HCT116 (cell line): Measurements from ENCODE around the gene CARD10. TPM values are rescaled to one million over a fixed set of nuclear protein-coding genes. Genes with fewer than 3 reads are reported as not detected.

ENCODE experiments used
- ATAC-seq: fragments of 200-7000 bp; cut with Tn5 transposase; 2 replicates; pipeline ENCODE4 v1.9.1; 2020; ENCODE audit warnings: mild to moderate bottlenecking, moderate library complexity
- BruUV-seq: library from RNA; stranded (reverse); fragments of 400-500 nt; replicated peaks from 2 replicates; lab custom pipeline; 2021; lab: Mats Ljungman, UMichigan
- CTCF ChIA-PET: fragments of 300-600 bp; sonication (Branson Sonifier 250); formaldehyde crosslinking; loops from one replicate; lab custom pipeline; 2021; ENCODE audit warnings: antibody characterized with exemption; lab: Charles Lee
- POLR2A ChIA-PET: fragments of 300-600, 350-600 bp; sonication (Branson Sonifier 250); formaldehyde crosslinking; loops from one replicate; lab custom pipeline; 2021; ENCODE audit warnings: antibody characterized with exemption; lab: Charles Lee
- RAD21 ChIA-PET, 2 experiments: fragments of 300-600 bp; sonication (Branson Sonifier 250); formaldehyde crosslinking; loops; one replicate each; lab custom pipeline; 2023; ENCODE audit warnings: low total read pairs in 2 of 2; ENCODE audit not compliant: uncharacterized antibody in 2 of 2, unreplicated experiment in 2 of 2, low non-redundant PET in 1 of 2; lab: Charles Lee
- DNase-seq: peaks from one replicate; pipeline ENCODE4 v3.0.0-alpha.2; 2010; ENCODE audit warnings: low read depth, low spot score
- H2AFZ ChIP-seq: fragments of 200-600 bp; shearing (Covaris generic), sonication (generic); 2 replicates; pipeline ENCODE4 v1.6.1; 2017; ENCODE audit warnings: low read depth, mixed run types, mixed read lengths, antibody characterized with exemption, low read length; ENCODE audit not compliant: poor library complexity, severe bottlenecking
- H3K27ac ChIP-seq: 2 replicates; pipeline ENCODE4 v1.5.1; 2012; ENCODE audit warnings: low read depth, low read length
- H3K27me3 ChIP-seq: fragments of 200-600 bp; sonication (generic); 2 replicates; pipeline ENCODE4 v1.6.1; 2016; ENCODE audit warnings: mixed run types, low read length, mixed read lengths; ENCODE audit not compliant: insufficient read depth
- H3K36me3 ChIP-seq, 2 experiments: fragments of 200-500 bp in 1 of 2; fragments of 200-600 bp in 1 of 2; sonication (Bioruptor generic) in 1 of 2; sonication (generic) in 1 of 2; 2 replicates each; pipeline versions ENCODE4 v1.5.1 to v1.6.1; 2014 to 2016; ENCODE audit warnings: low read length in 2 of 2, inconsistent platforms in 1 of 2, mixed read lengths in 1 of 2, mixed run types in 1 of 2; ENCODE audit not compliant: insufficient read depth in 2 of 2, control insufficient read depth in 1 of 2
- H3K4me1 ChIP-seq, 2 experiments: fragments of 200-600 bp in 1 of 2; sonication (generic) in 1 of 2; 2 replicates each; pipeline versions ENCODE4 v1.5.1 to v1.6.1; 2012 to 2017; ENCODE audit warnings: low read length in 2 of 2, inconsistent platforms in 1 of 2, mild to moderate bottlenecking in 1 of 2, mixed read lengths in 1 of 2, mixed run types in 1 of 2, moderate library complexity in 1 of 2; ENCODE audit not compliant: insufficient read depth in 2 of 2, control insufficient read depth in 1 of 2
- H3K4me2 ChIP-seq: fragments of 200-600 bp; sonication (generic); 2 replicates; pipeline ENCODE4 v1.6.1; 2017; ENCODE audit warnings: mixed run types, low read length, mixed read lengths
- H3K4me3 ChIP-seq, 2 experiments: fragments of 200-600 bp in 1 of 2; sonication (generic) in 1 of 2; replicated peaks in 1 of 2; 2 replicates each; pipeline ENCODE4 v1.5.1; 2011 to 2016; ENCODE audit warnings: low read length in 2 of 2, control low read depth in 1 of 2, low read depth in 1 of 2, mild to moderate bottlenecking in 1 of 2, mixed read lengths in 1 of 2, mixed run types in 1 of 2
- H3K79me2 ChIP-seq: fragments of 200-600 bp; sonication (generic); 2 replicates; pipeline ENCODE4 v1.6.1; 2017; ENCODE audit warnings: mild to moderate bottlenecking, mixed run types, low read length, moderate library complexity, mixed read lengths; ENCODE audit not compliant: insufficient read depth
- H3K9ac ChIP-seq: fragments of 200-600 bp; sonication (generic); 2 replicates; pipeline ENCODE4 v1.6.1; 2016; ENCODE audit warnings: low read length, mixed read lengths
- H3K9me2 ChIP-seq: fragments of 200-600 bp; sonication (generic), shearing (Covaris generic); 2 replicates; pipeline ENCODE4 v1.6.1; 2017; ENCODE audit warnings: mixed run types, mild to moderate bottlenecking, moderate library complexity; ENCODE audit not compliant: insufficient read depth
- H3K9me3 ChIP-seq, 2 experiments: fragments of 200-500 bp in 1 of 2; fragments of 200-600 bp in 1 of 2; sonication (Bioruptor generic) in 1 of 2; sonication (generic) in 1 of 2; 2 replicates each; pipeline ENCODE4 v1.6.1; 2014 to 2017; ENCODE audit warnings: low read length in 2 of 2, mixed read lengths in 2 of 2, inconsistent platforms in 1 of 2, low read depth in 1 of 2, mild to moderate bottlenecking in 1 of 2, mixed run types in 1 of 2, moderate library complexity in 1 of 2; ENCODE audit not compliant: control insufficient read depth in 1 of 2, insufficient read depth in 1 of 2
- H4K20me1 ChIP-seq: fragments of 200-600 bp; sonication (generic), shearing (Covaris generic); 2 replicates; pipeline ENCODE4 v1.6.1; 2017; ENCODE audit warnings: mixed run types, mild to moderate bottlenecking, moderate library complexity; ENCODE audit not compliant: insufficient read depth
- ATF3 ChIP-seq: IDR thresholded peaks from 2 replicates; pipeline ENCODE4 v1.6.1; 2012
- CBX3 ChIP-seq: IDR thresholded peaks from 2 replicates; pipeline ENCODE4 v1.6.1; 2012; ENCODE audit warnings: low read depth
- CEBPB ChIP-seq: IDR thresholded peaks from 2 replicates; pipeline ENCODE4 v1.6.1; 2012; ENCODE audit warnings: low read depth
- CTCF ChIP-seq, 3 experiments: fragments of 200-600 bp in 1 of 3; sonication (generic) in 1 of 3; IDR thresholded peaks in 2 of 3; conservative IDR thresholded peaks in 1 of 3; 2 replicates each; pipeline ENCODE4 v1.5.1; 2012 to 2017; ENCODE audit warnings: low read depth in 2 of 3, low read length in 2 of 3, antibody characterized with exemption in 1 of 3, borderline replicate concordance in 1 of 3, control low read depth in 1 of 3, mild to moderate bottlenecking in 1 of 3, mixed read lengths in 1 of 3, mixed run types in 1 of 3, moderate library complexity in 1 of 3; ENCODE audit not compliant: insufficient read depth in 1 of 3
- EGR1 ChIP-seq: IDR thresholded peaks from 2 replicates; pipeline ENCODE4 v1.6.1; 2012; ENCODE audit warnings: low read depth
- EZH2 ChIP-seq: fragments of 200-600 bp; sonication (generic); IDR thresholded peaks from 2 replicates; pipeline ENCODE4 v1.6.1; 2017; ENCODE audit warnings: antibody characterized with exemption, mixed run types
- JUND ChIP-seq: IDR thresholded peaks from 2 replicates; pipeline ENCODE4 v1.6.1; 2012
- POLR2A ChIP-seq: IDR thresholded peaks from 2 replicates; pipeline ENCODE4 v1.7.0; 2011; ENCODE audit warnings: borderline replicate concordance; ENCODE audit not compliant: insufficient read depth, insufficient read length; ENCODE audit errors: extremely low read depth
- POLR2AphosphoS5 ChIP-seq: IDR thresholded peaks from 2 replicates; pipeline ENCODE4 v1.6.1; 2011; ENCODE audit warnings: mild to moderate bottlenecking, low read depth, low read length, moderate library complexity
- RAD21 ChIP-seq: IDR thresholded peaks from 2 replicates; pipeline ENCODE4 v1.6.1; 2012; ENCODE audit warnings: low read depth, mild to moderate bottlenecking
- REST ChIP-seq: IDR thresholded peaks from 2 replicates; pipeline ENCODE4 v1.6.1; 2012; ENCODE audit warnings: low read depth
- SIN3A ChIP-seq: IDR thresholded peaks from 2 replicates; pipeline ENCODE4 v1.6.1; 2012; ENCODE audit warnings: low read depth
- SP1 ChIP-seq: IDR thresholded peaks from 2 replicates; pipeline ENCODE4 v1.6.1; 2012; ENCODE audit warnings: low read depth
- TCF7L2 ChIP-seq: IDR thresholded peaks from 2 replicates; pipeline ENCODE4 v1.7.0; 2011; ENCODE audit warnings: borderline replicate concordance, inconsistent platforms; ENCODE audit not compliant: insufficient read depth, insufficient read length; ENCODE audit errors: extremely low read depth
- ZFX ChIP-seq: fragments of 450-650 bp; IDR thresholded peaks from 2 replicates; pipeline ENCODE4 v1.6.1; 2017
- intact Hi-C: fragments of 100-400 bp; cut with micrococcal nuclease; formaldehyde crosslinking; loops from 2 replicates; pipeline ENCODE4 v1.10.0; 2022
- total RNA-seq: library from RNA; stranded (reverse); gene quantifications from one replicate; pipeline ENCODE4 v1.2.1, GENCODE V29; 2021; ENCODE audit not compliant: unreplicated experiment

Gene CARD10
- total RNA-seq, 1 experiment from 2014 or later = 32.0 TPM

GRCh38 chr22:37504964-37505363 is 14.3 kb downstream of the CARD10 start:
- H4K20me1 ChIP-seq = no peaks in the 10 kb centered on the region
- intact Hi-C loops = no loop called here
- H3K4me3 ChIP-seq = no peak overlapping the region
- no peak overlapping the region for H3K9ac ChIP-seq
- H3K36me3 ChIP-seq = peaks cover 12 to 47% of the 10 kb centered on the region in 2 experiments
- POLR2A ChIA-PET = no interaction called here
- H3K27me3 ChIP-seq = no peaks in the 10 kb centered on the region
- no peaks in the 10 kb centered on the region for H3K79me2 ChIP-seq
- no peak overlapping the region for H3K4me2 ChIP-seq
- H2AFZ ChIP-seq = no peak overlapping the region
- ATAC-seq (no peak), DNase-seq (no peak)
- RAD21 ChIA-PET = no interaction called here
- peaks cover 30 to 52% of the 10 kb centered on the region in 2 experiments for H3K4me1 ChIP-seq
- CTCF ChIA-PET = interaction anchor here (0.9 kb wide), 1 partner anchor 10 kb away, joined by 3 read pairs; no protein-coding TSS in a partner anchor
- H3K9me2 ChIP-seq = no peaks in the 10 kb centered on the region
- BruUV-seq = no TSS peak
- no peaks in the 10 kb centered on the region for H3K9me3 ChIP-seq
- TF ChIP-seq REST (no peak), CTCF (IDR thresholded peaks at IDR 0.05 in 2 of 3, conservative IDR thresholded peaks at IDR 0.05 in 1 of 3; ENCODE audit: borderline replicate concordance in 1 of 3, insufficient read depth in 1 of 3, low read depth in 2 of 3, low read length in 2 of 3) (no peak), RAD21 (no peak), SIN3A (no peak), CBX3 (no peak), TCF7L2 (no peak), POLR2AphosphoS5 (no peak), ZFX (no peak), SP1 (no peak), POLR2A (no peak), JUND (no peak), EGR1 (no peak), ATF3 (no peak), CEBPB (no peak), EZH2 (no peak)
- TF ChIP-seq, all 23 proteins: peak for 0
- H3K27ac ChIP-seq = no peak overlapping the region
